Measurements from ENCODE around the gene MACF1. TPM values are rescaled to one million over a fixed set of nuclear protein-coding genes. Genes with fewer than 3 reads are reported as not detected.

The MACF1 gene
- total RNA-seq, 1 experiment from 2014 or later = 190 TPM

DNA sequence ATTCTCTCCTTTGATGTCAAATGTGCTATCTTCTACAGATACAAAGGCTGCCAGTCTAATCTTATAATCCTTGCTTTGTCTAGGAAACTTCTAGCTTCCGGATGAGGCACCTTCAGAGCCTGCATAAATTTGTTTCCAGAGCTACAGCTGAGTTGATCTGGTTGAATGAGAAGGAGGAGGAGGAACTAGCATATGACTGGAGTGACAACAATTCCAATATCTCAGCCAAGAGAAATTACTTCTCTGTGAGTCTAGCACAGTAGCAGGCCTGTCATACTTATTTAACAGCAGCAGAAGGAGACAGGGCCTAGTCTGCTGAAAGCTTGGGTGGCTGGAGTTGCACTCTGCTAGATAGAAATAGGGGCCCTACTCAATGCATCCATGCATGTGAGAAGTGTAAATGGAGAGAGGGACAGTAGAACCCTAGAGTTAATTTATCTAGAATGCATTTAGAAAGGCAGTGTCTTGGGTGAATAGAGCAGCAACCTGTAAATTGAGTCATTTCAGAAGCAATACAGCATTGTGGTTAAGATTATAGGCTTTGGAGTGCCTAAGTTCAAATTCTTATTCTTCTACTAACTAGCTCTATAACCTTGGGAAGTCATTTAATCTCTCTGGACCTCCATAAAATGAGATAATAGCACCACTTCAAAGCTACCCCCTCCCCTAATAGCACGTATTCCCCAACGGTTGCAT, 89.0 kb downstream of the MACF1 start:
- Histone ChIP-seq H3K23ac (ENCODE audit: insufficient read length, low read depth, low read length) (no peak overlapping the region), H3K4me1 (ENCODE audit: insufficient read depth, low read length) (no peaks in the 10 kb centered on the region), H3K9me3 (ENCODE audit: control insufficient read depth, low read depth, low read length) (no peaks in the 10 kb centered on the region), H3K14ac (ENCODE audit: insufficient read depth, low read length) (no peak overlapping the region), H4K8ac (replicated peaks; ENCODE audit: insufficient read length, low read depth, low read length) (no peak overlapping the region), H3K27ac (ENCODE audit: insufficient read length, low read depth, low read length) (no peak overlapping the region), H3K27me3 (ENCODE audit: insufficient read depth, low read length) (no peaks in the 10 kb centered on the region), H2BK120ac (ENCODE audit: low read depth, low read length, poor library complexity, severe bottlenecking) (no peak overlapping the region), H3K4me2 (ENCODE audit: insufficient read depth, insufficient read length, low read length) (no peak overlapping the region), H3T11ph (ENCODE audit: low read length) (no peak overlapping the region), H3K79me1 (ENCODE audit: insufficient read depth, low read depth, low read length, poor library complexity, severe bottlenecking) (no peaks in the 10 kb centered on the region), H2AFZ (ENCODE audit: low read length) (no peak overlapping the region), H2AK5ac (ENCODE audit: insufficient read length, low read length) (no peak overlapping the region), H4K20me1 (ENCODE audit: control insufficient read depth, insufficient read depth, insufficient read length) (no peaks in the 10 kb centered on the region), H3K23me2 (ENCODE audit: insufficient read length, low read depth, low read length, poor library complexity, severe bottlenecking) (no peaks in the 10 kb centered on the region), H4K5ac (ENCODE audit: insufficient read length, low read depth, low read length) (no peak overlapping the region), H3K4ac (ENCODE audit: low read depth, low read length) (no peak overlapping the region), H2BK15ac (ENCODE audit: low read depth, low read length) (no peak overlapping the region), H4K91ac (ENCODE audit: insufficient read length, low read depth, low read length) (no peak overlapping the region), H3K79me2 (ENCODE audit: insufficient read depth, low read length) (no peaks in the 10 kb centered on the region), H3K56ac (ENCODE audit: insufficient read length, low read depth, low read length) (no peak overlapping the region), H3K9ac (ENCODE audit: extremely low read depth, insufficient read length, low read length) (no peak overlapping the region), H2BK12ac (ENCODE audit: insufficient read length, low read depth, low read length) (no peak overlapping the region), H2BK5ac (ENCODE audit: insufficient read length, low read length) (no peak overlapping the region), H2BK20ac (ENCODE audit: low read depth, low read length, poor library complexity, severe bottlenecking) (no peak overlapping the region), H3K18ac (ENCODE audit: insufficient read length, low read depth, low read length) (no peak overlapping the region)
- TF ChIP-seq, protein P1, sequence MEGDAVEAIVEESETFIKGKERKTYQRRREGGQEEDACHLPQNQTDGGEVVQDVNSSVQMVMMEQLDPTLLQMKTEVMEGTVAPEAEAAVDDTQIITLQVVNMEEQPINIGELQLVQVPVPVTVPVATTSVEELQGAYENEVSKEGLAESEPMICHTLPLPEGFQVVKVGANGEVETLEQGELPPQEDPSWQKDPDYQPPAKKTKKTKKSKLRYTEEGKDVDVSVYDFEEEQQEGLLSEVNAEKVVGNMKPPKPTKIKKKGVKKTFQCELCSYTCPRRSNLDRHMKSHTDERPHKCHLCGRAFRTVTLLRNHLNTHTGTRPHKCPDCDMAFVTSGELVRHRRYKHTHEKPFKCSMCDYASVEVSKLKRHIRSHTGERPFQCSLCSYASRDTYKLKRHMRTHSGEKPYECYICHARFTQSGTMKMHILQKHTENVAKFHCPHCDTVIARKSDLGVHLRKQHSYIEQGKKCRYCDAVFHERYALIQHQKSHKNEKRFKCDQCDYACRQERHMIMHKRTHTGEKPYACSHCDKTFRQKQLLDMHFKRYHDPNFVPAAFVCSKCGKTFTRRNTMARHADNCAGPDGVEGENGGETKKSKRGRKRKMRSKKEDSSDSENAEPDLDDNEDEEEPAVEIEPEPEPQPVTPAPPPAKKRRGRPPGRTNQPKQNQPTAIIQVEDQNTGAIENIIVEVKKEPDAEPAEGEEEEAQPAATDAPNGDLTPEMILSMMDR (conservative IDR thresholded peaks at IDR 0.05) = no peak
- H3K27ac Mint-ChIP-seq = no peak overlapping the region
- no peaks in the 10 kb centered on the region for H3K4me1 Mint-ChIP-seq
- H3K9me3 Mint-ChIP-seq = no peaks in the 10 kb centered on the region
- H3K27me3 Mint-ChIP-seq (ENCODE audit: low read depth) = no peaks in the 10 kb centered on the region
- no CpG with 5 or more reads among the region's 3 CpGs for whole genome bisulfite sequencing (ENCODE audit: extremely low coverage, insufficient read length, low lambda C conversion rate)
- H3K4me3 Mint-ChIP-seq = no peak overlapping the region
- H3K36me3 Mint-ChIP-seq (ENCODE audit: insufficient read depth in 1 of 3, low read depth in 3 of 3) = peaks cover 40 to 84% (median 83%) of the 10 kb centered on the region in 3 experiments; a peak in 6 of 7 replicates
- DNase-seq = no peak
